RPMI7951 (cell line): ENCODE data around the gene SRSF5. TPM values are rescaled to one million over a fixed set of nuclear protein-coding genes. Genes with fewer than 3 reads are reported as not detected.

Experiments used
- DNase-seq: peaks from one replicate; pipeline ENCODE4 v3.0.0-alpha.2; 2012; ENCODE audit warnings: low read depth
- total RNA-seq: library from RNA; depleted of rRNA; stranded (reverse); fragments of >200 nt; shearing (Covaris generic); gene quantifications from 2 replicates; pipeline ENCODE4 v1.2.3, GENCODE V29; 2014

Gene SRSF5
- total RNA-seq, 1 experiment from 2014 or later, result 76.4 TPM

DNA sequence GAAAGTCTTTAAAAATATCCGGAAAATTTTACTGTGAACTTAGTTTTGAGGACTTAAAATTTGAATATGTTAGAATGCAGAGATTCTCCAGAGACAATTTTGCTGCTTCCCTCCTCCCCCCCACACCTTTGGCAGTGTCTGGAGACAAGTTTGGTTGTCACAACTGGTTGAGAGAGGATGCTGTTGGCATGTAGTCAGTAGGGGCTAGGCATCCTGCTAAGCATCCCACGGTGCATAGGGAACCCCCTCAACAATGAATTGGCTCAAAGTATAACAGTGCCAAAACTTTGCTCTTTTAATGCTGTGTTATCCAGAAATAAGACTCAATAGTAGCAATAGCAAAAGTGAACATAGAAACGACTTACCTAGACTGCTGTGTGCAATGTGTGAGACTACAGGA lies 3.6 kb downstream of the SRSF5 start:
- DNase-seq, result no peak

GRCh38 chr14:69771136-69771535 lies 4.2 kb downstream of the SRSF5 start:
- no peak for DNase-seq

GRCh38 chr14:69772082-69773017 lies 5.4 kb downstream of the SRSF5 start:
- DNase-seq, result no peak

- DNase-seq, result no peak
Observed at GRCh38 chr14:69773571-69774276, 6.8 kb downstream of the SRSF5 start.

DNA sequence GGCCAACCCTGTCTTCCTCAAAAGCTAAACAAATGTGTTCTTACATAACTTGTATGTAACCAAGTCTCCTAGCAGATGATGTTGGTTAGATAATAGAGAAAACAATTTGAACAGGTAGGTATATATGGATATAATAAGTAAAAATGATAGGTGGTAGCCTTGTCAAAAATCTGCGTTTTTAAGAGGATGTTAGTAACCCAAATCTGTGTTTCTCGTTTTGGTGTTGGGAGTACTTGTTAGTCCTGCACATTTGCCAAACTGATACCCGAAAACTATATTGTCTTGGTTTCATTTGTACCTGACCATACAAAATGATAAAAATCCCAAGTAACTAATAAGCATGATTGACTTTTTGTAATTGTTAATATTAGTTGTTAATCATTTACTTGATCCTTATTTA lies 8.1 kb downstream of the SRSF5 start:
- no peak for DNase-seq

- no peak for DNase-seq
Observed at GRCh38 chr14:69776875-69777453, 10.0 kb downstream of the SRSF5 start.

DNA sequence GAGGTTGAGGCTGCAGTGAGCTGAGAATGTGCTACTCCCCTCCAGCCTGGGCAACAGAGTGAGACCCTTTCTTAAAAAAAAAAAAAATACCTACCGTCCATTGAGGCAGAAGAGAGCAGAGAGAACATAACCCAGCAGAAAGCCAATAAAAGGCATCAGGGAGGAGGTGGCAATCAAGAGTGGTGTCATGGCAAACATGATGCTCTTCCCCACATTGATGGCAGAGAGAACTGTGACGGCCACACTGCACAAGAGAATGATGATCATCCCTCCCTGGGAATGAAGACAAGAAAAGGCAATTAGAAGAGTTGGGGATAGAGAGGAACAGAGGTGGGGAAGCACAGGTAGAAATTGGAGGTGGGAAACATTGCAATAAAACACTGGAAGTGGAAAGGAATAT lies 12.1 kb downstream of the SRSF5 start:
- DNase-seq, result no peak

DNA sequence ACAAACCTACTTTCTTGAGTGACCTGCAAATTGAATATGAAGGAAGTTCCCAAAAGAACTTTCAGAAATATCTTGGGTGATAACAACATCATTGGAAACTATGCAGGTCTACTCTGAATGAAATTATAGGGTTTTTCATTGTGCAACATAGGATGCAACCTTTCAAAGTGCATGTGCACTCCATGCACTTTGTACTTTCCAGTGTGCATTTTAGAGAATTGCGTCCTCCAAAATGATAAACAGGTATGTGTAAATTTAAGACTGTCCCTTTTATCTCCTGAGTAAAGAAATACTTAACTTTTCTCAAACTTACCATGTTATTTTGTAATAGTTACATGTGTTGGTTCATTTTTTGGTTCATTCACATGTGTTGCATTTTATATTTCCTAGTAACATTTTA lies 13.2 kb downstream of the SRSF5 start:
- no peak for DNase-seq

DNA sequence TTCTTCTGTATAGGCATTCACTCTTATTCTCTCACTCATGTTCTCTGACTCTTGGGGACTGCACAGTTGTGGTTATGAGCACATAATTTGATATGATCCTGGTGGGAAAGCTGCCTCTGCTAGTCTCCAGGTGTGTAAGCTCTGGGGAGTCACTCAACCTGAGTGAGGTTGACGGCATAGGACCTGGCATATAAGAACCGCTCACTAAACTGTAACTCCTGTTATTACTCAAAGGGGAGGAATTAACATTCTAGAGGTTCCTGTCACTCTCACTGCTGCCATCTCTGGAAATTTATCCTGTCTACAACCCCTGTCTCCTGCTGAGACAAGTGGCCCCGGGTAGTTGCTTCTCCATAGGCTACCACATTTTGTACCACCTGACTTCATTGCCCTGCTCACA lies 14.0 kb downstream of the SRSF5 start:
- no peak for DNase-seq

DNA sequence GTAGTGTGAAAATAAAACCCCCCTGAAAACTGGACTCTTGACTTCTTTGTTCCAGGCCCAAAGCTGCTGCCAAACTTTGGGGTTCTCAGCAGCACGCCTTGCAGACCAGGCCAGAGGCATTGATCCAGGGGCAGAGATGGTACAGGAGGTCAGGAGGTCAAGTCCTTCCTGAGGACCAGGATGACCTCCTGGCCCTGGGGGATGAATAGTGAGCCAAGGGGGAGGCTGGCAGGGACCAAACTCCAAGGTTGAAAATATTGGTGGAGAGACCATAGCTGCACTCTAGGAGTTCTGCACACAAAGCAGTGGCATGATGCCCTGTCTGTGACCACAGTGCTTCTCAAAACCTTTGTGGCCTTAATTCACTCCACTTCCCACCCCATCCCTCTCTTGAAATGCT lies 18.0 kb downstream of the SRSF5 start:
- no peak for DNase-seq

DNA sequence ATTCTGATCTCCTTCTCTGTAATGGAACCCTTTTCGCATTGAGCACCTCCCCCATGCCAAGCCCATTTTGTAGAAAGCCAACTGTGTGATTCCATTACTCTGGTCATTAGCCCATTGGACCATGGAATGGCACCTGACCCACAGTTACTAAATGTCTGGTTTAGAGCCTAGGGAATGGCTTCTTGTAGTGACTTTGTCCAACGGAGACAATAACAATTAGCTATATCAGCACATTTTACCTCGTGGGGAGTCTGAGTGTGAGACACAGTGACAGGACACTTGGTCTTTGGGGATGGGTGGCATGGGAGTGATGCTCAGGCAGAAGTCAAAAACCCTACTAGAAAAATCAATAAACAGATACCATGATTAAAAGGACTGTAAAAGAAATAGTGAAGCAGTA lies 19.7 kb downstream of the SRSF5 start:
- no peak for DNase-seq

GRCh38 chr14:69789118-69789640 lies 22.2 kb downstream of the SRSF5 start:
- no peak for DNase-seq

DNA sequence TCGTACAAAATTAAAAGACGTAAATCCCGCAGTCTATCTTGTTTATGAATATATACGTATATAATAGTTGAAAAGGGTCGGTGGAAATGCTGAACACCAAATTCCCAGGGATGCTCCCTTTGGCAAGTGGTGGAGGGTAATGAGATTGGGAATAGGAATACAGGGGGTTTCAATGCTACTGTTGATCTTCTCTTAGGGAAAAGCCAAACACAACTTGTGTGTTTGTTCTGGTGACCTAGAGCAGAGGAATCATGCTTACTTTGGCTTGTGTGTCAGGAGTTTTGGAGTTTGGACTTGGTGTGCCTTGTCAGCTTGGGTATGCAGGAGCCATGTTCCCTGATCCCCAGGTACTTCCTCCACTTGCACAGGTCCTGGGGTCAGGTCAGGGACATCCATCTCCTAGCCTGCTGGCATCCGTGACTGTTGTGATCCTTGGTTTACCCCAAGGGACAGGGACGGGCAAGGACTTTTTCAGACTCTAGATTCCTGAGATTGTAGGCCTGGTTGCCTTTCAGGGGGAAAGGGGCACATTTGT lies 26.0 kb downstream of the SRSF5 start:
- no peak for DNase-seq

DNA sequence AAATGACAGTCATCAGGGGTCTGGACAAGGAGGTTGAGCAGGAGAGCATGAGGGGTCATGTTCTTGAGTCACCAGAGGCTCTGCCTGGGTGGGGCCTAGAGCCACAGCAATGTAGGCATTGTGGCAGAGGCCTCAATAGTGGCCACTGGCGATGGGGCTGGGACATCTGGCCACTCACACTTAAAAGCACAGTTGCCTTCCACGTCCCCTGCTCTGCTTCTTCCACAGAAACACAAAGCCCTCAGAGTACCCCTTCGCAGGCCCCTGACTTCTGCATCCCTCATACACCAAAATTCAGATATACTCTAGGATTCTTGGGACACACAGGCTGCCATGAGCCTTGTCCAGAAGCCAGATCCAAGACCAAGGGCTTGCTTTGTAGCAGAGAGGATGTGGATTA lies 27.8 kb downstream of the SRSF5 start:
- no peak for DNase-seq

GRCh38 chr14:69795691-69796090 lies 28.7 kb downstream of the SRSF5 start:
- no peak for DNase-seq

- DNase-seq, result no peak
Observed at GRCh38 chr14:69796797-69797500, 30.0 kb downstream of the SRSF5 start, which contains the start of gene SLC10A1. Gene SLC10A1, minus strand, starts transcription at chr14:69797241. Its CDS starts 86 bp downstream, at chr14:69797155.

- no peak for DNase-seq
Observed at GRCh38 chr14:69797573-69798338, 30.8 kb downstream of the SRSF5 start.

DNA sequence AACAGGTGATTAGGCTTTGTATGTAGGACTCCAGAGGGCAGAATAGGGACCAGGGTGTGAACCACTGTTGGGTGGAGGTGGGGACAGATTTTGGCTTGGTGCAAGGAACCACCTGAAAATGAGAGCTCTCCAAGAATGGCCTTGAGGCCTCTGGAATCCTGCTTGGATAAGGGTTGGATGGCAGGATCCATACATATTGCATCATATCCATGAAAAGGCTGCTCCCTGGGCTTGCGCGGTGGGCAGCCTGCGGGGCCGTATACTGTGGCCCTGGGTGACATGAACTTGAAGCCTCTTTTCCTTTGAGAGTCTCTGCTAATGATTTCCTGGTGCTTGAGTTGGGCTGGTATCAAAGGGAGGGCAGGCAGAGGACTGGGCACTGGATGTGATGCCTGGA lies 31.4 kb downstream of the SRSF5 start:
- no peak for DNase-seq

DNA sequence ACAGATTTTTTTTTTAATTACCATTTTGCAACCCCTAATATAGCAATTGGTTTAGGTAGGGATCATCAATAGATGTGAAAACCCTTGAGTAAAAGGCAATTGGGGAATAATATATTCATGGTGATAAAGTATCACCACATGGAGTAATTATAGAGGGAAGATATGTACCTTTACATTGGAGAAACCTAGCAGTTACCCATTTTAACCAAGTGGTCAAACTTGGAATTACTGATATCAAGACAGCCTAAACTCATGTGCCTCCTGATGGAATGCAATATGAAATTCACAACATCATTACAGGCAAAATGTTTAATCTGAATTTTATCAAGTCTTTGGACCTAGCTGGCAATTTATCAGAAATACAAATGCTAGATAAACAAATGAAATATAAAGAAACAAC lies 36.8 kb downstream of the SRSF5 start:
- no peak for DNase-seq

- no peak for DNase-seq
Observed at GRCh38 chr14:69804902-69805301, 38.0 kb downstream of the SRSF5 start.

GRCh38 chr14:69807192-69807591 lies 40.2 kb downstream of the SRSF5 start:
- no peak for DNase-seq
